Left lung (tissue), 10 donors: Measurements from ENCODE around the gene UBC. TPM values are rescaled to one million over a fixed set of nuclear protein-coding genes. Genes with fewer than 3 reads are reported as not detected.
A peak's percentile ranks its signal among the peaks of the same experiment; 100 is the strongest.
"Not testable (repeated sequence)": the region's sequence is repeated elsewhere in the genome, so short reads cannot be mapped to it uniquely, and the experiment has no call there.

Experiments used
- ATAC-seq: fragments of 200-7000 bp; cut with Tn5 transposase; one replicate; pipeline ENCODE4 v1.9.1; 2020; ENCODE audit warnings: moderate library complexity
- DNase-seq, 4 donors: peaks; one replicate each; pipeline ENCODE4 v3.0.0-alpha.2; 2013 to 2020
- H3K27ac ChIP-seq, 2 donors: fragments of 200-600 bp; sonication (generic) in 1 of 2; one replicate each; pipeline versions ENCODE4 v1.5.0 to v1.8.0; 2020 to 2021
- H3K27me3 ChIP-seq, 2 donors: fragments of 200-600 bp; sonication (generic) in 1 of 2; one replicate each; pipeline versions ENCODE4 v1.5.0 to v1.8.0; 2020 to 2021
- H3K36me3 ChIP-seq, 2 donors: fragments of 200-600 bp; sonication (generic) in 1 of 2; one replicate each; pipeline versions ENCODE4 v1.5.0 to v1.8.0; 2020 to 2021
- H3K4me1 ChIP-seq, 2 donors: fragments of 200-600 bp; one replicate each; pipeline ENCODE4 v1.8.0; 2021
- H3K4me3 ChIP-seq, 2 donors: fragments of 200-600 bp; sonication (generic) in 1 of 2; one replicate each; pipeline versions ENCODE4 v1.5.0 to v1.8.0; 2020 to 2021; ENCODE audit warnings: mild to moderate bottlenecking in 1 of 2
- H3K9me3 ChIP-seq, 2 donors: fragments of 200-600 bp; sonication (generic) in 1 of 2; one replicate each; pipeline versions ENCODE4 v1.5.0 to v1.8.0; 2020 to 2021
- CTCF ChIP-seq, 2 donors: fragments of 200-600 bp; sonication (generic) in 1 of 2; IDR thresholded peaks; one replicate each; pipeline versions ENCODE4 v1.5.0 to v1.8.0; 2021; ENCODE audit warnings: antibody characterized with exemption in 2 of 2
- intact Hi-C, 2 donors: fragments of 100-400 bp; cut with DNase I; formaldehyde crosslinking; loops; one replicate each; pipeline versions ENCODE4 v1.11.2 to v1.14.2; 2022
- polyA plus RNA-seq, 6 donors: library from polyadenylated mRNA; unstranded; fragments of 120-200 nt; gene quantifications; one replicate each; pipeline ENCODE4 v1.2.1, GENCODE V29; 2013; ENCODE audit not compliant: insufficient read length in 6 of 6
- total RNA-seq, 2 donors: library from RNA; stranded (reverse); fragmentation: NEBNext Ultra II Directional; extraction: Animal tissue kit (Norgen Biotek cat#: 25700); gene quantifications; one replicate each; pipeline ENCODE4 v1.2.1, GENCODE V29; 2021
- donor health status: DM: no; HTN: yes; CAD: no.
- donor health status: DM: no; HTN: no; CAD: no.

Gene UBC
- total and polyA plus RNA-seq, 8 donors: 701 to 1,167 (median 908) TPM

GRCh38 chr12:124928912-124929530 lies 14.6 kb upstream of the UBC start:
- DNase-seq: peak in 1 of 4 donors; percentile 27
- H3K27me3 ChIP-seq: no peaks in the 10 kb centered on the region
- peak overlapping the region in 1 of 2 donors; percentile 46 for H3K4me3 ChIP-seq
- H3K27ac ChIP-seq: peak overlapping the region; percentile 88 to 91
- no peaks in the 10 kb centered on the region for H3K9me3 ChIP-seq
- no peak for TF ChIP-seq CTCF (IDR thresholded peaks at IDR 0.05)
- H3K4me1 ChIP-seq: peaks cover 6 to 21% of the 10 kb centered on the region in 2 donors
- intact Hi-C loops: no loop called here
- H3K36me3 ChIP-seq: no peaks in the 10 kb centered on the region
- ATAC-seq: no peak

GRCh38 chr12:124928095-124928911 lies 13.9 kb upstream of the UBC start:
- peak overlapping the region; percentile 88 to 91 for H3K27ac ChIP-seq
- intact Hi-C loops: no loop called here
- H3K9me3 ChIP-seq: no peaks in the 10 kb centered on the region
- H3K27me3 ChIP-seq: no peaks in the 10 kb centered on the region
- no peaks in the 10 kb centered on the region for H3K36me3 ChIP-seq
- H3K4me1 ChIP-seq: peaks cover 6 to 23% of the 10 kb centered on the region in 2 donors
- TF ChIP-seq CTCF (IDR thresholded peaks at IDR 0.05): no peak
- DNase-seq (peak in 3 of 4 donors; percentile 83 to 95 (median 88)), ATAC-seq (peak; percentile 86)
- H3K4me3 ChIP-seq: peak overlapping the region; percentile 37 to 46

- no peaks in the 10 kb centered on the region for H3K36me3 ChIP-seq
- H3K27me3 ChIP-seq: no peaks in the 10 kb centered on the region
- H3K27ac ChIP-seq: peak overlapping the region; percentile 88 to 91
- H3K9me3 ChIP-seq: no peaks in the 10 kb centered on the region
- H3K4me1 ChIP-seq: peaks cover 6 to 23% of the 10 kb centered on the region in 2 donors
- peak overlapping the region; percentile 37 to 46 for H3K4me3 ChIP-seq
- peak; percentile 88 for ATAC-seq
- intact Hi-C loops: no loop called here
- peak; percentile 87 to 92 (median 90) for DNase-seq
- TF ChIP-seq CTCF (IDR thresholded peaks at IDR 0.05): no peak
Measured at GRCh38 chr12:124927201-124928094, 13.0 kb upstream of the UBC start.

GRCh38 chr12:124925782-124926181 lies 11.3 kb upstream of the UBC start:
- H3K9me3 ChIP-seq, H3K27me3 ChIP-seq, H3K27ac ChIP-seq, H3K4me3 ChIP-seq, ATAC-seq, intact Hi-C loops, H3K36me3 ChIP-seq: not testable (repeated sequence)
- H3K4me1 ChIP-seq: peaks cover 6 to 39% of the 10 kb centered on the region in 2 donors
- peak in 1 of 4 donors; percentile 28 for DNase-seq

GRCh38 chr12:124925117-124925516 lies 10.7 kb upstream of the UBC start:
- H3K27ac ChIP-seq: no peak overlapping the region
- H3K36me3 ChIP-seq: no peaks in the 10 kb centered on the region
- no peak overlapping the region for H3K4me3 ChIP-seq
- peaks cover 6 to 46% of the 10 kb centered on the region in 2 donors for H3K4me1 ChIP-seq
- no peaks in the 10 kb centered on the region for H3K9me3 ChIP-seq
- intact Hi-C loops: no loop called here
- no peaks in the 10 kb centered on the region for H3K27me3 ChIP-seq
- ATAC-seq (no peak), DNase-seq (peak in 1 of 4 donors; percentile 28)
- TF ChIP-seq CTCF (IDR thresholded peaks at IDR 0.05): no peak
